ENCODE data around the gene ACADVL.

- TF ChIP-seq, protein P1, sequence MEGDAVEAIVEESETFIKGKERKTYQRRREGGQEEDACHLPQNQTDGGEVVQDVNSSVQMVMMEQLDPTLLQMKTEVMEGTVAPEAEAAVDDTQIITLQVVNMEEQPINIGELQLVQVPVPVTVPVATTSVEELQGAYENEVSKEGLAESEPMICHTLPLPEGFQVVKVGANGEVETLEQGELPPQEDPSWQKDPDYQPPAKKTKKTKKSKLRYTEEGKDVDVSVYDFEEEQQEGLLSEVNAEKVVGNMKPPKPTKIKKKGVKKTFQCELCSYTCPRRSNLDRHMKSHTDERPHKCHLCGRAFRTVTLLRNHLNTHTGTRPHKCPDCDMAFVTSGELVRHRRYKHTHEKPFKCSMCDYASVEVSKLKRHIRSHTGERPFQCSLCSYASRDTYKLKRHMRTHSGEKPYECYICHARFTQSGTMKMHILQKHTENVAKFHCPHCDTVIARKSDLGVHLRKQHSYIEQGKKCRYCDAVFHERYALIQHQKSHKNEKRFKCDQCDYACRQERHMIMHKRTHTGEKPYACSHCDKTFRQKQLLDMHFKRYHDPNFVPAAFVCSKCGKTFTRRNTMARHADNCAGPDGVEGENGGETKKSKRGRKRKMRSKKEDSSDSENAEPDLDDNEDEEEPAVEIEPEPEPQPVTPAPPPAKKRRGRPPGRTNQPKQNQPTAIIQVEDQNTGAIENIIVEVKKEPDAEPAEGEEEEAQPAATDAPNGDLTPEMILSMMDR (IDR thresholded peaks at IDR 0.05) = no peak
- TF ChIP-seq POLR2A (IDR thresholded peaks at IDR 0.05) = no peak
Observed at GRCh38 chr17:7178973-7179316, 40.8 kb upstream of the ACADVL start.

Data from sigmoid colon (tissue), 3 donors.